Endothelial cell of umbilical vein (primary cell): Measurements from ENCODE around the gene PROCR. TPM values are rescaled to one million over a fixed set of nuclear protein-coding genes. Genes with fewer than 3 reads are reported as not detected.
A peak's percentile ranks its signal among the peaks of the same experiment; 100 is the strongest.

ENCODE experiments used
- BruUV-seq: library from RNA; stranded (reverse); fragments of 400-500 nt; replicated peaks from 2 replicates; lab custom pipeline; 2021; lab: Mats Ljungman, UMichigan
- CTCF ChIA-PET: fragments of 300-600, 350-600 bp; sonication (Branson Sonifier 250); formaldehyde crosslinking; loops from one replicate; lab custom pipeline; 2021; ENCODE audit warnings: antibody characterized with exemption, inconsistent platforms; lab: Charles Lee
- POLR2A ChIA-PET: fragments of 300-600, 350-600 bp; sonication (Branson Sonifier 250); formaldehyde crosslinking; loops from one replicate; lab custom pipeline; 2021; ENCODE audit warnings: antibody characterized with exemption, inconsistent platforms; lab: Charles Lee
- DNase-seq: peaks from one replicate; pipeline ENCODE4 v3.0.0-alpha.2; 2011; ENCODE audit warnings: low read depth, low spot score
- FAIRE-seq: peaks from 2 replicates; lab custom pipeline; 2011; peaks lifted over from hg19 to GRCh38; lab: Jason Lieb, UNC
- H2AFZ ChIP-seq: 2 replicates; pipeline ENCODE4 v1.6.0; 2012; ENCODE audit warnings: low read depth, low read length, control low read depth, inconsistent platforms
- H3K27ac ChIP-seq: 2 replicates; pipeline ENCODE4 v1.5.1; 2011; ENCODE audit warnings: low read depth, mild to moderate bottlenecking, control low read depth, low read length, moderate library complexity; ENCODE audit not compliant: insufficient read depth
- H3K27me3 ChIP-seq, 2 experiments: 2 replicates each; pipeline versions ENCODE4 v1.6.0 to v1.6.1; 2011; ENCODE audit warnings: low read length in 2 of 2, mixed read lengths in 1 of 2; ENCODE audit not compliant: control insufficient read depth in 2 of 2, insufficient read depth in 2 of 2
- H3K36me3 ChIP-seq, 2 experiments: 2 replicates in 1 of 2; 3 replicates in 1 of 2; pipeline ENCODE4 v1.5.1; 2011; ENCODE audit warnings: low read length in 2 of 2, mild to moderate bottlenecking in 1 of 2, moderate library complexity in 1 of 2; ENCODE audit not compliant: control insufficient read depth in 2 of 2, insufficient read depth in 2 of 2; ENCODE audit errors: extremely low read depth in 1 of 2
- H3K4me1 ChIP-seq: 3 replicates; pipeline ENCODE4 v1.5.1; 2011; ENCODE audit warnings: mild to moderate bottlenecking, low read length; ENCODE audit not compliant: control insufficient read depth, insufficient read depth; ENCODE audit errors: extremely low read depth
- H3K4me2 ChIP-seq: 2 replicates; pipeline ENCODE4 v1.6.1; 2011; ENCODE audit warnings: low read length, control low read depth, mixed read lengths; ENCODE audit not compliant: insufficient read depth
- H3K4me3 ChIP-seq, 3 experiments: fragments of 200-600 bp in 1 of 3; sonication (generic), shearing (Covaris generic) in 1 of 3; replicated peaks in 1 of 3; 2 replicates each; pipeline ENCODE4 v1.5.1; 2011 to 2016; ENCODE audit warnings: control low read depth in 3 of 3, low read length in 3 of 3, mild to moderate bottlenecking in 2 of 3, inconsistent platforms in 1 of 3, low read depth in 1 of 3, moderate library complexity in 1 of 3; ENCODE audit not compliant: insufficient read depth in 1 of 3
- H3K79me2 ChIP-seq: 2 replicates; pipeline ENCODE4 v1.6.0; 2012; ENCODE audit warnings: low read length, inconsistent platforms; ENCODE audit not compliant: control insufficient read depth, insufficient read depth
- H3K9ac ChIP-seq: replicated peaks from 2 replicates; pipeline ENCODE3; 2011; ENCODE audit warnings: low read length, control low read depth; ENCODE audit not compliant: insufficient read depth; ENCODE audit errors: extremely low read depth
- H3K9me1 ChIP-seq: replicated peaks from 3 replicates; pipeline ENCODE4 v1.6.0; 2011; ENCODE audit warnings: mild to moderate bottlenecking, low read length; ENCODE audit not compliant: control insufficient read depth, insufficient read depth; ENCODE audit errors: extremely low read depth
- H3K9me3 ChIP-seq: replicated peaks from 2 replicates; pipeline ENCODE4 v1.5.1; 2012; ENCODE audit warnings: low read length, inconsistent platforms; ENCODE audit not compliant: control insufficient read depth, insufficient read depth
- H4K20me1 ChIP-seq: replicated peaks from 2 replicates; pipeline ENCODE3; 2011; ENCODE audit warnings: mild to moderate bottlenecking, low read length; ENCODE audit not compliant: control insufficient read depth, insufficient read depth; ENCODE audit errors: extremely low read depth
- EZH2 ChIP-seq: IDR thresholded peaks from 2 replicates; pipeline ENCODE4 v1.6.1; 2012; ENCODE audit warnings: borderline replicate concordance, low read depth, mild to moderate bottlenecking, moderate library complexity, low read length, inconsistent platforms; ENCODE audit not compliant: severe bottlenecking
- FOS ChIP-seq: IDR thresholded peaks from 2 replicates; pipeline ENCODE4 v1.6.1; 2011; ENCODE audit warnings: mild to moderate bottlenecking, low read length, moderate library complexity, borderline replicate concordance; ENCODE audit not compliant: insufficient read depth
- GATA2 ChIP-seq: IDR thresholded peaks from 2 replicates; pipeline ENCODE4 v1.7.0; 2011; ENCODE audit warnings: low read depth, mild to moderate bottlenecking, moderate library complexity, mixed read lengths, low read length; ENCODE audit not compliant: insufficient read length, insufficient read depth
- JUN ChIP-seq: IDR thresholded peaks from 2 replicates; pipeline ENCODE4 v1.6.1; 2011; ENCODE audit warnings: borderline replicate concordance, low read depth; ENCODE audit not compliant: insufficient read length, insufficient read depth
- MYC ChIP-seq: IDR thresholded peaks from one replicate; pipeline ENCODE4 v1.6.1; 2011; ENCODE audit warnings: mild to moderate bottlenecking, low read depth, low read length
- POLR2A ChIP-seq: IDR thresholded peaks from 2 replicates; pipeline ENCODE4 v1.6.1; 2012; ENCODE audit warnings: low read depth, mild to moderate bottlenecking, control low read depth, low read length
- POLR2AphosphoS5 ChIP-seq: IDR thresholded peaks from 2 replicates; pipeline ENCODE4 v1.6.1; 2012; ENCODE audit warnings: low read depth, mild to moderate bottlenecking, control low read depth, low read length, moderate library complexity; ENCODE audit not compliant: insufficient read depth
- dilution Hi-C: fragments of 300-500 bp; cut with MboI; formaldehyde crosslinking; loops from one replicate; pipeline ENCODE4 v1.15.0; 2019; ENCODE audit warnings: low sequenced_read_pairs; ENCODE audit not compliant: extremely low pct_ligation_motif_present
- intact Hi-C: fragments of 100-400 bp; cut with micrococcal nuclease; formaldehyde crosslinking; loops from one replicate; pipeline ENCODE4 v1.10.0; 2022
- polyA plus RNA-seq, 4 experiments: library from polyadenylated mRNA; depleted of rRNA in 3 of 4; stranded (reverse) in 3 of 4; unstranded in 1 of 4; fragments of >200 nt; gene quantifications; 2 replicates each; pipeline versions ENCODE4 v1.2.1 to v1.2.3, GENCODE V29; 2011 to 2012; ENCODE audit warnings: missing spikeins in 1 of 4
- total RNA-seq: library from RNA; stranded (reverse); gene quantifications from 2 replicates; pipeline ENCODE4 v1.2.3, GENCODE V29; 2021
- TF ChIP-seq, protein P1 (sequence below), 2 donors: IDR thresholded peaks; 1 replicate in 1 of 2; 2 replicates in 1 of 2; pipeline ENCODE4 v1.5.1; 2011; ENCODE audit warnings: low read length in 2 of 2, mild to moderate bottlenecking in 2 of 2, moderate library complexity in 2 of 2, control low read depth in 1 of 2, inconsistent platforms in 1 of 2, low read depth in 1 of 2; ENCODE audit not compliant: insufficient read depth in 1 of 2; ENCODE audit errors: extremely low read depth in 1 of 2
- TF ChIP-seq, protein P2 (sequence below): IDR thresholded peaks from 2 replicates; pipeline ENCODE4 v1.6.1; 2011; ENCODE audit not compliant: insufficient read depth, insufficient read length

PROCR gene
- total and polyA plus RNA-seq, 2 donors (not counting 3 experiments of a cell fraction or from before 2014, with no cell fraction given) = 251 to 376 TPM

DNA sequence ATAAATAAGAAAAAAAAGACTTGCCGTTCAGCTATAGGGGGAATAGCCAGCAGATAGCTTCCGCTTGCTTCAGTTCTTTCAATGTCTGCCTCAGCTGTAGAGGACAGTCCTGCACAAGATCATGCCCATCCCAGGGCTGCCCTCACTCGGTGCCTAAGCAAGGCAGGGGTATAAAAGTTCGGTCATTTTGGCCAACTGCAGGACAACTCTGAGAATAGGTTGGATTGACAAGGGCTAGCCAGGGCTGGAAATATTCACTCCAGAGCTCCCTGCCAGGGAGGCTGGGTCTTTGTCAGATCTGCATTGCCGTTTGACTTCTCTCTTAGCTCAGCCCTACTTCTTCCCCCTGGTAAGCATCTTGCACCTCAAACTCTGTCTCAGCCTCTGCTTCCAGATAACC is 8.4 kb downstream of the PROCR start:
- Histone ChIP-seq H3K4me3 (no peak overlapping the region), H3K9ac (no peak overlapping the region), H3K27me3 (no peaks in the 10 kb centered on the region), H2AFZ (no peak overlapping the region), H3K27ac (no peak overlapping the region), H3K9me1 (no peaks in the 10 kb centered on the region), H3K9me3 (no peaks in the 10 kb centered on the region), H3K79me2 (peaks cover 6% of the 10 kb centered on the region), H4K20me1 (no peaks in the 10 kb centered on the region), H3K4me1 (no peaks in the 10 kb centered on the region), H3K4me2 (no peak overlapping the region), H3K36me3 (peaks cover 20 to 21% of the 10 kb centered on the region in 2 experiments)
- DNase-seq = no peak
- intact Hi-C loops = no loop called here
- dilution Hi-C loops = no loop called here
- ChIA-PET CTCF (interaction anchor here (2.3 to 2.4 kb wide), 2 partner anchors 28 to 35 kb away, joined by 6 to 11 read pairs; no protein-coding TSS in a partner anchor), POLR2A (no interaction called here)
- FAIRE-seq = no peak
- BruUV-seq = no TSS peak
- TF ChIP-seq GATA2 (no peak), POLR2A (peak; percentile 38), POLR2AphosphoS5 (peak; percentile 57)
- TF ChIP-seq, protein P1, sequence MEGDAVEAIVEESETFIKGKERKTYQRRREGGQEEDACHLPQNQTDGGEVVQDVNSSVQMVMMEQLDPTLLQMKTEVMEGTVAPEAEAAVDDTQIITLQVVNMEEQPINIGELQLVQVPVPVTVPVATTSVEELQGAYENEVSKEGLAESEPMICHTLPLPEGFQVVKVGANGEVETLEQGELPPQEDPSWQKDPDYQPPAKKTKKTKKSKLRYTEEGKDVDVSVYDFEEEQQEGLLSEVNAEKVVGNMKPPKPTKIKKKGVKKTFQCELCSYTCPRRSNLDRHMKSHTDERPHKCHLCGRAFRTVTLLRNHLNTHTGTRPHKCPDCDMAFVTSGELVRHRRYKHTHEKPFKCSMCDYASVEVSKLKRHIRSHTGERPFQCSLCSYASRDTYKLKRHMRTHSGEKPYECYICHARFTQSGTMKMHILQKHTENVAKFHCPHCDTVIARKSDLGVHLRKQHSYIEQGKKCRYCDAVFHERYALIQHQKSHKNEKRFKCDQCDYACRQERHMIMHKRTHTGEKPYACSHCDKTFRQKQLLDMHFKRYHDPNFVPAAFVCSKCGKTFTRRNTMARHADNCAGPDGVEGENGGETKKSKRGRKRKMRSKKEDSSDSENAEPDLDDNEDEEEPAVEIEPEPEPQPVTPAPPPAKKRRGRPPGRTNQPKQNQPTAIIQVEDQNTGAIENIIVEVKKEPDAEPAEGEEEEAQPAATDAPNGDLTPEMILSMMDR (IDR thresholded peaks at IDR 0.05; ENCODE audit: extremely low read depth in 1 of 2, insufficient read depth in 1 of 2, low read depth in 1 of 2, low read length in 2 of 2) = no peak

DNA sequence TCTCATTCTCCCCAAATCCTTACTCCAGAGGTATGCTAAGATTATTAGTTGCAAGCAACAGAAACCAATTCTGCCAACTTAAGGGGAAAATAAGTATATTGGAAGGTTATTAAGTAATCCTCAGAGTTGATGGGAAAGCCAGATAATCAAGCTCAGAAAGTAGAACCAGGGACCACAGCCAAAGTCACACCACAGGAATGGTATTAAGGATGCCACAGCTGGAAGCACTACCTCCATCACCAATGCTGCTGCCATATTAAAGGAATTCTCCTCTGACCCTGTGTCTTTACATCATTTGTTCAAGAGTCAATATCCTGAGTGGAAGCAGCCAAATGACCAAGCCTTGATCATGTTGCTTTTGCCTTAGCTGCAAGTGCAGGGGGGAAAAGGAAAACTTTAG is 9.9 kb downstream of the PROCR start:
- dilution Hi-C loops = no loop called here
- TF ChIP-seq, protein P2, sequence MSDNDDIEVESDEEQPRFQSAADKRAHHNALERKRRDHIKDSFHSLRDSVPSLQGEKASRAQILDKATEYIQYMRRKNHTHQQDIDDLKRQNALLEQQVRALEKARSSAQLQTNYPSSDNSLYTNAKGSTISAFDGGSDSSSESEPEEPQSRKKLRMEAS = no peak
- TF ChIP-seq EZH2 (no peak), FOS (no peak), POLR2AphosphoS5 (no peak), JUN (no peak), POLR2A (no peak), GATA2 (no peak), MYC (no peak)
- TF ChIP-seq, protein P1 (IDR thresholded peaks at IDR 0.05; ENCODE audit: extremely low read depth in 1 of 2, insufficient read depth in 1 of 2, low read depth in 1 of 2, low read length in 2 of 2) = no peak

More for the DNA sequence above, 9.9 kb downstream of the PROCR start:
- DNase-seq (no peak), FAIRE-seq (no peak)
- peaks cover 11 to 12% of the 10 kb centered on the region in 2 experiments for H3K36me3 ChIP-seq
- H3K4me3 ChIP-seq = no peak overlapping the region
- no peaks in the 10 kb centered on the region for H3K9me1 ChIP-seq
- no peaks in the 10 kb centered on the region for H4K20me1 ChIP-seq
- H3K9me3 ChIP-seq = no peaks in the 10 kb centered on the region
- H3K4me2 ChIP-seq = no peak overlapping the region
- ChIA-PET CTCF (interaction anchor here (1.0 to 2.3 kb wide), 3 partner anchors 26 to 86 kb away, joined by 3 to 11 read pairs (median 6); no protein-coding TSS in a partner anchor), POLR2A (no interaction called here)
- H2AFZ ChIP-seq = no peak overlapping the region
- no peak overlapping the region for H3K27ac ChIP-seq
- H3K79me2 ChIP-seq = no peaks in the 10 kb centered on the region
- no TSS peak for BruUV-seq
- H3K27me3 ChIP-seq = no peaks in the 10 kb centered on the region
- no peaks in the 10 kb centered on the region for H3K4me1 ChIP-seq
- intact Hi-C loops = no loop called here
- H3K9ac ChIP-seq = no peak overlapping the region
